PC-3 (cell line): ENCODE measurements around the gene GALNT3.

Experiments used
- CTCF ChIP-seq: fragments of 300-600 bp; sonication (generic); conservative IDR thresholded peaks from 2 replicates; pipeline ENCODE4 v1.5.1; 2017; ENCODE audit warnings: antibody characterized with exemption, low read depth, mild to moderate bottlenecking, low read length
- EZH2phosphoT487 ChIP-seq: fragments of 300-600 bp; sonication (generic); IDR thresholded peaks from 2 replicates; pipeline ENCODE4 v1.6.1; 2018; ENCODE audit warnings: mild to moderate bottlenecking, antibody characterized with exemption, low read length, borderline replicate concordance

GRCh38 chr2:165793161-165793778, 777 bp downstream of the GALNT3 start:
- TF ChIP-seq CTCF, result no peak
- no peak for TF ChIP-seq EZH2phosphoT487
